RWPE2 (cell line): ENCODE measurements around the gene TMEM138.

Experiments
- ATAC-seq: fragments of 200-7000 bp; cut with Tn5 transposase; 3 replicates; pipeline ENCODE4 v1.9.1; 2021; ENCODE audit warnings: low read depth
- DNase-seq: peaks from one replicate; pipeline ENCODE4 v3.0.0-alpha.2; 2020; ENCODE audit warnings: low spot score
- H3K27ac ChIP-seq: fragments of 450-650 bp; 2 replicates; pipeline ENCODE4 v1.5.1; 2017; ENCODE audit warnings: mild to moderate bottlenecking; ENCODE audit not compliant: poor library complexity, severe bottlenecking
- H3K27me3 ChIP-seq: fragments of 250-450 bp; sonication (Bioruptor Pico); 2 replicates; pipeline ENCODE4 v1.5.1; 2021; ENCODE audit warnings: mild to moderate bottlenecking, moderate library complexity; ENCODE audit not compliant: insufficient read depth, poor library complexity, severe bottlenecking
- H3K36me3 ChIP-seq: fragments of 250-450 bp; sonication (Bioruptor Pico); 2 replicates; pipeline ENCODE4 v1.5.1; 2020; ENCODE audit warnings: low read depth, mild to moderate bottlenecking, moderate library complexity
- H3K4me1 ChIP-seq: fragments of 250-450 bp; sonication (Bioruptor Pico); 2 replicates; pipeline ENCODE4 v1.5.1; 2021; ENCODE audit warnings: mild to moderate bottlenecking, moderate library complexity; ENCODE audit not compliant: insufficient read depth, poor library complexity, severe bottlenecking
- H3K4me3 ChIP-seq: fragments of 250-450 bp; sonication (Bioruptor Pico); 2 replicates; pipeline ENCODE4 v1.5.1; 2021; ENCODE audit warnings: mild to moderate bottlenecking, moderate library complexity; ENCODE audit not compliant: severe bottlenecking
- H3K9me3 ChIP-seq: fragments of 250-450 bp; sonication (Bioruptor Pico); 2 replicates; pipeline ENCODE4 v1.5.1; 2021; ENCODE audit warnings: mild to moderate bottlenecking, moderate library complexity; ENCODE audit not compliant: severe bottlenecking
- TF ChIP-seq, protein P1 (sequence below): fragments of 450-650 bp; IDR thresholded peaks from one replicate; pipeline ENCODE4 v1.5.1; 2017; ENCODE audit warnings: mild to moderate bottlenecking, moderate library complexity; ENCODE audit not compliant: poor library complexity, severe bottlenecking

Gene TMEM138

DNA sequence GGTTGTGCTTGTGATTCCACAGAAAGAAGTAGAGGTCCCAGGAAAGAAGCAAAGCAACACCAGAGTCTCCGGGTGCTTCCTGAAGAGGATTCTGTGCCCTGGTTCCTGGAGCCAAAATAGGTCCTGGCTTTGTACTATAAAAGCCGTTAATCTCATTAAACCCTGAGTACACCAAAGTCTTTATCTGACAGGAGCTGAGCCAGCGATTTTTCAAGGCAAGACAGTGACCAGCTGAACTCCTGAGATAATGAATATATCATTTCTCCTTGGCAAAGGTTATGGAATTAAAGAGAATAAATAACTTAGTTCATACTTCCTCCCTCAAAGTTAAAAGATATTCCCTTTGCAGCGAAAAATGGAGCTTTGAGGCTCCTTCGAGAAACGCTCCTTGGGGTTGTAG is 5.2 kb downstream of the TMEM138 start:
- ATAC-seq, result no peak
- Histone ChIP-seq H3K4me1 (peaks cover 18% of the 10 kb centered on the region), H3K9me3 (no peaks in the 10 kb centered on the region), H3K27ac (no peak overlapping the region), H3K4me3 (no peak overlapping the region), H3K36me3 (peaks cover 59% of the 10 kb centered on the region), H3K27me3 (no peaks in the 10 kb centered on the region)
- TF ChIP-seq, protein P1, sequence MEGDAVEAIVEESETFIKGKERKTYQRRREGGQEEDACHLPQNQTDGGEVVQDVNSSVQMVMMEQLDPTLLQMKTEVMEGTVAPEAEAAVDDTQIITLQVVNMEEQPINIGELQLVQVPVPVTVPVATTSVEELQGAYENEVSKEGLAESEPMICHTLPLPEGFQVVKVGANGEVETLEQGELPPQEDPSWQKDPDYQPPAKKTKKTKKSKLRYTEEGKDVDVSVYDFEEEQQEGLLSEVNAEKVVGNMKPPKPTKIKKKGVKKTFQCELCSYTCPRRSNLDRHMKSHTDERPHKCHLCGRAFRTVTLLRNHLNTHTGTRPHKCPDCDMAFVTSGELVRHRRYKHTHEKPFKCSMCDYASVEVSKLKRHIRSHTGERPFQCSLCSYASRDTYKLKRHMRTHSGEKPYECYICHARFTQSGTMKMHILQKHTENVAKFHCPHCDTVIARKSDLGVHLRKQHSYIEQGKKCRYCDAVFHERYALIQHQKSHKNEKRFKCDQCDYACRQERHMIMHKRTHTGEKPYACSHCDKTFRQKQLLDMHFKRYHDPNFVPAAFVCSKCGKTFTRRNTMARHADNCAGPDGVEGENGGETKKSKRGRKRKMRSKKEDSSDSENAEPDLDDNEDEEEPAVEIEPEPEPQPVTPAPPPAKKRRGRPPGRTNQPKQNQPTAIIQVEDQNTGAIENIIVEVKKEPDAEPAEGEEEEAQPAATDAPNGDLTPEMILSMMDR, result no peak
- DNase-seq, result no peak

DNA sequence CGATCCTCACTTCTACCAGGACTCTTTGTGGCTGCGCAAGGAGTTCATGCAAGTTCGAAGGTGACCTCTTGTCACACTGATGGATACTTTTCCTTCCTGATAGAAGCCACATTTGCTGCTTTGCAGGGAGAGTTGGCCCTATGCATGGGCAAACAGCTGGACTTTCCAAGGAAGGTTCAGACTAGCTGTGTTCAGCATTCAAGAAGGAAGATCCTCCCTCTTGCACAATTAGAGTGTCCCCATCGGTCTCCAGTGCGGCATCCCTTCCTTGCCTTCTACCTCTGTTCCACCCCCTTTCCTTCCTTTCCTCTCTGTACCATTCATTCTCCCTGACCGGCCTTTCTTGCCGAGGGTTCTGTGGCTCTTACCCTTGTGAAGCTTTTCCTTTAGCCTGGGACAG is 6.5 kb downstream of the TMEM138 start:
- Histone ChIP-seq H3K4me3 (no peak overlapping the region), H3K27me3 (no peaks in the 10 kb centered on the region), H3K36me3 (peaks cover 54% of the 10 kb centered on the region), H3K27ac (peak overlapping the region; percentile 84), H3K4me1 (peaks cover 18% of the 10 kb centered on the region), H3K9me3 (peaks cover 8% of the 10 kb centered on the region)
- TF ChIP-seq, protein P1, result no peak
- DNase-seq, result no peak
- no peak for ATAC-seq

DNA sequence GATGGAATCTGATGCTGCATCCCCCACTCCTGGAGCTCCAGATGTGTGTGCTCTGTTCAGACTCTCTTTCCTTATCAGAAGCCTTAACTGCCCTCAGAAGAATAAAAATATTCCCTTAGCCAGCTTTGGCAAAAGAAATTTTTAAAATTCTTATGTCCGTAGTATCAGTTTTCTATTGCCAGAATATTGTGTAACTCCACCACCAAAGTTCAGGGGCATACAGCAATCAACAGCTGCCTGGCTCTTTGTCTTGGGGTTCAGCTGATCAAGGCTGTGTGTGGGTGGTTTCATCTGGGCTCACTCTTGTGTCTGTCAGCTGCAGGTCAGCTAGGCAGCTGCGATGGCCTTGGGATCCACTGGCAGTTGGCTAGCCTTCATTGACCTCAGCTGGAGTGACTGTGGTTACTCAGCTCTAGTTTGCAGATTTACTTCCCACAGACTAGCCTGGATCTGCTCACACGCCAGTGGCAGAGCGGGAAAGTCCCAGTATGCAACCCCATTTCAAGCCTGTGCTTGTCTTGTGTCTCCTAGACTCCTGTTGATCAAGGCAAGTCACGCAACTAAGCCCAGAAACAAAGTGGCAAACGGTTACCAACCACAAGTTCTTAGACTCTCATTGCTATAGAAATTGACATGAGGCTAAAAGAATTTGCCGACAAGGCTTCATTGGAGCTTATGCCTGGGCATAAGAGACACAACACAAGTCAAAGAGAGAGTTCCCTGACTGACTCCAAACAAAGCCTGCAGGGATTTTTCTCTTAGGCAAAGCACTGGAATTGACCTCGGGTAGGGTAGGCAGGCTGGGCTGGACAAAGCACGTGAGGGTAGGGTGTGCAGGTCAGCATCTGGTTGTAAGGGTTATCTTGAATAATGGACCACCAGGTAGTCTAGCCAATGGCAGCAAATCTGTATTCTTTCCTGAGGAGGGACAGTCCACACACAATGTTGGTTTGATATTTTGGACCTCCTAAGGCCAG is 7.5 kb downstream of the TMEM138 start:
- peak; percentile 93 for ATAC-seq
- Histone ChIP-seq H3K9me3 (peaks cover 8% of the 10 kb centered on the region), H3K27me3 (no peaks in the 10 kb centered on the region), H3K27ac (peak overlapping the region; percentile 84), H3K36me3 (peaks cover 48% of the 10 kb centered on the region), H3K4me1 (peaks cover 18% of the 10 kb centered on the region), H3K4me3 (no peak overlapping the region)
- DNase-seq, result peak; percentile 92
- TF ChIP-seq, protein P1, result no peak

DNA sequence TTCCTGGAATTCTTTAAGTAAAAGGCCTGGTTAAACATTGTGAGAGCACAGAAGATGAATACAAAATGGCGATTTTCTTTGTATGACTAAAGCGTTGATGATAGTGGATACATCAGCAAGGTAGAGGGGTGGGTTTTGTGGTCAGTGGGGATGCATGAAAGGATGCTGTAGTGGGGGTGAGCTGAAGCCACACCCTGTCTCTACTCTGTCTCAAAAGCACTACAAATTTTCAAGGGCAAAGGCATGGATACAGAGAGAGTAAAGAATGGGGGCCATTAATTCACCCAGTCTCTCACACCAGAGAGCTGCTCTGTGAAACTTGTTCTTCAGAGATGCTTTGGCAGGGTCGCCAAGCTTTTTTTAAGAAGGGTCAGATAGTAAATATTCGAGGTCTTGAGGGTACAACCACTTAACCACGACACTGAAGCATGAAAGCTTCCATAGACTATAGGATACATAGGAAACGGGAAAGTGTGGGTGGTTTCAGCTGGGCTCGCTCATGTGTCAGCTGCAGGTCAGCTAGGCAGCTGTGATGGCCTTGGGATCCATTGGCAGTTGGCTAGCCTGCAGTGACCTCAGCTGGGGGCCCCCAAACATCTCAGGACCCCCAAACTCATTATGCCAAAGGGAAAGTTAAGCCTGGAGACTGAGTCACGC is 8.3 kb downstream of the TMEM138 start:
- Histone ChIP-seq H3K36me3 (peaks cover 47% of the 10 kb centered on the region), H3K9me3 (peaks cover 8% of the 10 kb centered on the region), H3K4me3 (no peak overlapping the region), H3K27ac (peak overlapping the region; percentile 84), H3K4me1 (peaks cover 18% of the 10 kb centered on the region), H3K27me3 (no peaks in the 10 kb centered on the region)
- DNase-seq, result no peak
- TF ChIP-seq, protein P1, result no peak
- no peak for ATAC-seq
